Muscle of leg (tissue), 11 donors: Measurements from ENCODE around the gene CEND1. TPM values are rescaled to one million over a fixed set of nuclear protein-coding genes. Genes with fewer than 3 reads are reported as not detected.

Source experiments
- DNase-seq: peaks from one replicate; pipeline ENCODE4 v3.0.0; 2013
- H3K27ac ChIP-seq: one replicate; pipeline ENCODE4 v1.5.1; 2013; ENCODE audit warnings: mild to moderate bottlenecking, low read length, control low read depth
- H3K27me3 ChIP-seq: one replicate; pipeline ENCODE4 v1.6.1; 2013; ENCODE audit warnings: low read length; ENCODE audit not compliant: control insufficient read depth, insufficient read depth
- H3K36me3 ChIP-seq: one replicate; pipeline ENCODE4 v1.6.1; 2013; ENCODE audit warnings: low read length; ENCODE audit not compliant: control insufficient read depth, insufficient read depth
- H3K4me1 ChIP-seq: one replicate; pipeline ENCODE4 v1.6.1; 2013; ENCODE audit warnings: low read length; ENCODE audit not compliant: control insufficient read depth, insufficient read depth
- H3K4me3 ChIP-seq: one replicate; pipeline ENCODE4 v1.5.1; 2013; ENCODE audit warnings: low read length, control low read depth
- H3K9me3 ChIP-seq: replicated peaks from 2 replicates; pipeline ENCODE4 v1.6.1; 2013; ENCODE audit warnings: low read depth, low read length; ENCODE audit not compliant: control insufficient read depth
- WGBS: methylation state at CpG from one replicate; pipeline ENCODE4 v1.1.5; 2013; ENCODE audit warnings: missing lambda C conversion rate; ENCODE audit not compliant: insufficient coverage; 5-methylcytosine and 5-hydroxymethylcytosine counted together
- polyA plus RNA-seq, 8 donors: library from polyadenylated mRNA; unstranded; fragments of 120-200 nt; gene quantifications; one replicate each; pipeline versions ENCODE4 v1.2.1 to v1.2.3, GENCODE V29; 2013; ENCODE audit warnings: inconsistent platforms in 1 of 8, low replicate concordance in 1 of 8; ENCODE audit not compliant: insufficient read length in 8 of 8, insufficient read depth in 1 of 8
- total RNA-seq: library from RNA; stranded (reverse); fragments of 120-200 nt; gene quantifications from one replicate; pipeline ENCODE4 v1.2.4, GENCODE V29; 2013

CEND1 gene
- total and polyA plus RNA-seq, 9 donors: 0.04 to 1.5 (median 0.56) TPM

DNA sequence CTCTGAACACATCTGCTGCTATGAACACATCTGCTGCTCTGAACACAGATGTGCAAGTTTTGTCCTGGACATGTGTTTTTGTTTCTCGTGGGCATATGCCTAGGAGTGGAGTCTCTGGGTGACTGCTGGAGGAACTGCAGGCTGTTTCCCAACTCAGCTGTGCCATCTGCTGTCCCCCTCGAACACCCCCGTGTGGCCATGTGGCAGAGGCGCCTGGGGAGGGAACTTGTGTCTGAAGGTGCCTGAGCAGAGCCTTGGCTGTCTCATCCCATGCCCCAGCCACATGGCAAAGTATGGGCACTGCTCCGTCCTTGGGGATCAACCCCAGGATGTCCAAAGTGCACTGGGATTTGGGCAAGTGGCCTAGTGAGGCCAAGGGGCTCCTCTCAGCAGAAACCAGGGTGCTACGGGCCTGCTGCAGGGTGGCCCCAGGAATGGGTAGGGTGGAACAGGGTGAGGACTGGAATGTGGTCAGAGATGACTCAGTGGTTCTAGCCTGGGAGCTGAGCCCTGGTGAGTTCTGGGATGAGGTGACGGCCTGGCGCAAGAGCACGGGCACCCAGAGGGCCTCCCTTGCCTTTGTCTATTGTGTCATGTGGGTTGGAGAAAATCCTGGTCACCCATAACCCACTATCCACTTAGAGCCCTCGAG is 27.3 kb downstream of the CEND1 start:
- Histone ChIP-seq H3K27me3 (no peaks in the 10 kb centered on the region), H3K27ac (no peak overlapping the region), H3K4me3 (no peak overlapping the region), H3K36me3 (peaks cover 76% of the 10 kb centered on the region), H3K9me3 (no peaks in the 10 kb centered on the region), H3K4me1 (no peaks in the 10 kb centered on the region)
- DNase-seq: no peak
- WGBS: 50% methylated on average over 5 of the region's 10 CpGs

DNA sequence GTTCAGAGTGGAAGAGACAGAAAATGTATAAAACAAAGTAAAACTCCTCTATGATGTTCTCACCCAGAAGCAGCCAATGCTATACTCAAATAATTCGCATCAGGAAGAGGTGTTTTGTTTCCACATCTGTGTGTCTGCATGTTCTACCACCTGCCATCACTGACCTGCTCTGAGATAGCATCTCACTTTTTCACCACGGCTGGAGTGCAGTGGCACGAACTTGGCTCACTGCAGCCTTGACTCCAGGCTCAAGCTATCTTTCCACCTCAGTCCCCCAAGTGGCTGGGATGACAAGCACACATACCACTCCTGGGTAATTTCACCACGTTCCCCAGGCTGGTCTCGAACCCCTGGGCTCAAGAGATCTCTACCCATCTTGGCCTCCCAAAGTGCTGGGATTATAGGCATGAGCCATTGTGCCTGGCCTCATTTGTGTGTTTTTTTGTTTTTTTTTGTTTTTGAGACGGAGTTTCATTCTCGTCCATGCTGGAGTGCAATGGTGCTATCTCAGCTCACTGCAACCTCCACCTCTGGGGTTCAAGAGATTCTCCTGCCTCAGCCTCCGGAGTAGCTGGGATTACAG is 28.3 kb downstream of the CEND1 start:
- DNase-seq: no peak
- no peaks in the 10 kb centered on the region for H3K4me1 ChIP-seq
- no peak overlapping the region for H3K4me3 ChIP-seq
- H3K36me3 ChIP-seq: peaks cover 76% of the 10 kb centered on the region
- 89% methylated on average over 3 of the region's 8 CpGs for WGBS
- H3K27me3 ChIP-seq: no peaks in the 10 kb centered on the region
- H3K27ac ChIP-seq: no peak overlapping the region
- H3K9me3 ChIP-seq: no peaks in the 10 kb centered on the region

DNA sequence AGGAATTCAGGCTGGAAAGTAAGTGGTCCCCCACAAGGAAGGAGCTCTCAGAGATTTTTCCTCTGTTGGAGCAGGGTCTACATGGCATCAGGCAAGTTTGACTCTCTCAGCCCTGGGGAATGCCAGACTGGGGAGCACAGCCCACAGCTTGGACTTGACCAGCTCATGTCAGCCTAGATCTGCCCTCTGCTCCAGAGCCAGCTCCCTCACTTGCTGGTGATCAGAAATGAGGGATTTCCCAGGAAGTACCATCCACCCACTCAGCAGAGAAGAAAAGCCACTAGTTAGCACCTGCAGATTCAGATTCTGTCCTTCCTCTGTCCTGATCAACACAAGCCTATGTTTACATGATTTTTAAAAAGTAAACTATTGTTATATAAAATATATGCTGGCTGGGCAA is 29.7 kb downstream of the CEND1 start:
- Histone ChIP-seq H3K27ac (no peak overlapping the region), H3K4me1 (no peaks in the 10 kb centered on the region), H3K4me3 (no peak overlapping the region), H3K27me3 (no peaks in the 10 kb centered on the region), H3K9me3 (no peaks in the 10 kb centered on the region), H3K36me3 (peaks cover 70% of the 10 kb centered on the region)
- no peak for DNase-seq

DNA sequence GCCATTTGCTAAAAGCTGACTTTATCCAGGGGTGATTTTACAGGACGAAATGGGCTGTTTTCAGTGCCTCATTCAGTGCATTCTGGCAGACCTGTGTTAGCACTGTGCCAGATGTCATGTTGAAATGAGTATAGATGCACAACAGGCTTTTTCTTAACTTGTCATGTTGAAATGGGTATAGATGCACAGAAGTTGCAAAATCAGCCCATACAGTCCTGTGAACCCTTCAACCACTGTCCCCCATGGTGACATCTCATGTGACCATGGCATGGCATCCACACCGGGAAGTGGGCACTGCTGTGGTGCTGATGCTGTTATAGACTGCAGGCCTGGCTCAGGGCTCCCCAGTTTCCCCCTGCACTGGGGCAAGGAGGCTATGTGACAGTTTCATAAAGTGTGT is 40.2 kb downstream of the CEND1 start:
- 40% methylated on average over 1 of the region's 2 CpGs for WGBS
- no peak overlapping the region for H3K27ac ChIP-seq
- DNase-seq: no peak
- no peaks in the 10 kb centered on the region for H3K9me3 ChIP-seq
- H3K4me1 ChIP-seq: peaks cover 17% of the 10 kb centered on the region
- H3K27me3 ChIP-seq: no peaks in the 10 kb centered on the region
- H3K4me3 ChIP-seq: no peak overlapping the region
- H3K36me3 ChIP-seq: no peaks in the 10 kb centered on the region

DNA sequence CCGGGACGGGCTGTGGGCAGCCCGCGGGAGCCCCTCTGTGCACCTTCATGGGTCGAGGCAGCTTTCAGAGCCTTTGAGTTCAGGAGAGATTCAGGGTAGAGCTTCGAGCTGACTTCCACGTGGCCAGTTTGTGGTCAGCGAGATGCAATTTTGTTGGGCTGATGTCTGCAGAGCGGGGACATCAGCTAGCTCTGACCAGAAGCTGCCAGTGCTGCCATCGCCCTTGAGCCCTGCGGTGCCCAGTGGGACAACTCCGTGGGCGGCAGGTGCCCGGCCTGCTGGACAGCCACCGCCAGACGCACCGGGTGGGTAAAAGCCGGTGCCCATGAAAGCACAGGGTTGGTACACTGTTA is 41.9 kb downstream of the CEND1 start:
- DNase-seq: no peak
- H3K27ac ChIP-seq: peak overlapping the region; percentile 7
- WGBS: 5% methylated on average over 15 of the region's 18 CpGs

DNA sequence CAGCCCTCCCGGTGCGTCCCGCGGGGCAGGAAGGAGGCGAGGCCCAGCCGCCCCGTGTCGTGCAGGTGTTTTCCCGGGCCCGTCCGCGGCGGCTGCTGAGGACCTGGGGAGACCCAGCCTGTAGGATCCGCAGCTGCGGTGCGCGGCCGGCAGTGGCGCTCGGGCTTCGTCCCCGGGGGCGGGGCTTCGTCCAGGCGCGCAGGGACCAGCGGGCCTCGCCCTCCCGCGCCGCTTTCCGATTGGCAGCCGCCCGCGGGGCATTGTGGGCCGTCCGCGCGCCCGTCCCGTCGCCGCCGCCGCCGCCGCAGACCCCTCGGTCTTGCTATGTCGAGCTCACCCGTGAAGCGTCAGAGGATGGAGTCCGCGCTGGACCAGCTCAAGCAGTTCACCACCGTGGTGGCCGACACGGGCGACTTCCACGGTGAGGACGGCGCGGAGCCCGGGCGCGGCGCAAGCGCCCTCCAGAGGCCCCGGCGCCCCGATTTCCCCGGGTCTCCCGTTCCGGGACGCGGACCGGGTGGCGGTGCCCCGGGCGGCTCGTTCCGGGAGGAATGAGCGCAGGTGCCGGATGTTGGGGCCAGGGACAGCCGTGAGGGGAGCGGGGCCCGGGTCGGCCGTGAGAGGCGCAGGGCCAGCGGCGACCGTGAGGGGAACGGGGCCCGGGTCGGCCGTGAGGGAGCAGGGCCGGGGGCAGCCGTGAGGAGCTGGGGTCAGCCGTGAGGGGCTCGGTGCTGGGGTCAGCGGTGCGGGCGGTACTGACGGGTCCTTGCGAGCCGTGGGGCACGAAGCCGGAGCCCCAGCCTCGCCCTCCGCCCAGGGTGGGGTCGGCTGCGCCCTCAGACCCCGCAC is 42.5 kb downstream of the CEND1 start, which contains the start of gene TALDO1:
TSS of gene TALDO1 (plus strand) at position 307 of the 849 bp plus-strand sequence. CDS start at position 325, 18 bp downstream.
- DNase-seq: peak; percentile 94
- under 1% methylated on average over 110 of the region's 112 CpGs for WGBS
- Histone ChIP-seq H3K4me1 (peaks cover 17% of the 10 kb centered on the region), H3K4me3 (peak within 1 kb of the TSS; percentile 66), H3K9me3 (no peaks in the 10 kb centered on the region), H3K36me3 (no peaks in the 10 kb centered on the region), H3K27ac (peak within 1 kb of the TSS; percentile 7), H3K27me3 (no peaks in the 10 kb centered on the region)

More for the DNA sequence above, 41.9 kb downstream of the CEND1 start:
- Histone ChIP-seq H3K36me3 (no peaks in the 10 kb centered on the region), H3K4me1 (peaks cover 17% of the 10 kb centered on the region), H3K27me3 (no peaks in the 10 kb centered on the region), H3K4me3 (peak overlapping the region; percentile 66), H3K9me3 (no peaks in the 10 kb centered on the region)

DNA sequence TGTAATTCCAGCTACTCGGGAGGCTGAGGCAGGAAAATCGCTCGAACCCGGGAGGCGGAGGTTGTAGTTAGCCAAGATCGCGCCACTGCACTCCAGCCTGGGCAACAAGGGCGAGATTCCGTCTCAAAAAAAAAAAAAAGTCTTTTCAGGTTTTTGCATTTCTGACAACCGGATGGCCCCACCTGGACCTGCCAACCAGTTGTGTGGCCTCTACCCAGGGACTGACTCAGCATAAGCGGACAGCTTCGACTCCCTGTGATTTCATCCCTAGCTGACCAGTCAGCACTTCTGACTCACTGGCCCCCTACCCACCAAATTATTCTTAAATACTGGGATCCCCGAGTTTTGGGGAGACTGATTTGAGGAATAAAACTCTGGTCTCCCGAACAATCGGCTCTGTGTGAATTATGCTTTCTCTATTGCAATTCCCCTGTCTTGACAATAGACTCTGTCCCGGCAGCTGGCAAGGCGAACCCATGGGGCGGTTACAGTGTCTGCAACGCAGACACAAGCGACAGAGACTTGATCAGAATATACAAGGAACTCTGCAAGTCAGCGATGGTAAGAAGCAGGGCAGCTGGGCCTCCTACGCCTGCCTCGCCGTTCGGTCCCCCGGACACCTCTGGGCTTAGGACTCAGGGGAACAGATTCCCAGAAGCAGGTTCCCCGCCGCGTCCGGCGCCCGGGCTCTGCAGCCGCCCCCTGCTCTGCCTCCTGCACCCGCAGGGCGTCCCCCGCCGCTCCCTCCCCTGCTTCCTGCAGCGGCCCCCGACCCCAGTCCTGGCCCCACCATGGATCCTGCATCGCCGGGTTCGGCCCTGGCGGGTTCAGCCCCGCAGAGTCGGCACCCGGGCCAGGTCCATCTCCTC is 43.4 kb downstream of the CEND1 start:
- no peaks in the 10 kb centered on the region for H3K27me3 ChIP-seq
- H3K27ac ChIP-seq: no peak overlapping the region
- peaks cover 17% of the 10 kb centered on the region for H3K4me1 ChIP-seq
- H3K9me3 ChIP-seq: no peaks in the 10 kb centered on the region
- peak overlapping the region; percentile 66 for H3K4me3 ChIP-seq
- no peaks in the 10 kb centered on the region for H3K36me3 ChIP-seq
- WGBS: 26% methylated on average over 40 of the region's 46 CpGs
- no peak for DNase-seq

DNA sequence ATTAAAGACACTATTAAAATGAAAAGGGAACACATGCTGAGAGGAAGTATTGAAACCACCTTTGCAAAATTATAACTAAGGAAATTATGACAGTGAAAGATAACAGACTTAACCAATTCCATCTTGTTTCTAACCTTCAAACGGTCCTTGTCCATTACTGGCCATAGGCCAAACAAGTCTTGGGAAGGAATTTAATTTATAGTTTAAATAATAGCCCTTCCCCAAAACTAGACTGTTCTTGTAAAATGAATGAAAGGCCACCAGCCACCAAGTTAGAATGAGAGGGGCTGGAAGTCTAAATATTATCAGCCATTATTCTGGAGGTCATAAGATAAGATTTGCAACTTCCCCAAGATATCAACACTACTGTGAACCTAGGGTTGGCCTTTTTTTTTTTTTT is 44.5 kb downstream of the CEND1 start:
- Histone ChIP-seq H3K27ac (no peak overlapping the region), H3K27me3 (no peaks in the 10 kb centered on the region)
- WGBS: no CpG with 5 or more reads among the region's 1 CpG

DNA sequence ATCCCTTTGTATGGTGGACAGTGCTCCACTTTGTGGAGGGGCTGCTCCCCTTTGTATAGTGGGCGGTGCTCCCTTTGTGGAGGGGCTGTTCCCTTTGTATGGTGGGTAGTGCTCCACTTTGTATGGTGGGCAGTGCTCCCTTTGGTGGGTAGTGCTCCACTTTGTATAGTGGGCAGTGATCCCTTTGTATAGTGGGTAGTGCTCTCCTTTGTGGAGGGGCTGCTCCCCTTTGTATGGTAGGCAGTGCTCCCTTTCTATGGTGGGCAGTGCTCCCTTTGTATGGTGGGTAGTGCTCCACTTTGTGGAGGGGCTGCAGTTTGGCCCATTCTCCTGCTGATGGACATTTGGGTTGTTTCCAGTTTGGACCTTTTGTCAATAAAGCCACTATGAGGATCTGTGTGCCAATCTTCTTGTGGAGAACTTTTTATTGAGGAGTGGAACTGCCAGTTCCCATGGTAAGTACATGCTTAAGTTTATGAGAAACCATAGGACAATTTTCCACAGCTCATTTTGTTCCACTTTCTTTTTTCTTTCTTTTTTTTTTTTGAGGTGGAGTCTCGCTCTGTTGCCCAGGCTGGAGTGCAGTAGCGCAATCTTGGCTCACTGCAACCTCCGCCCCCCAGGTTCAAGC is 47.2 kb downstream of the CEND1 start:
- WGBS: 100% methylated on average over 1 of the region's 4 CpGs
- Histone ChIP-seq H3K27ac (no peak overlapping the region), H3K4me1 (peaks cover 4% of the 10 kb centered on the region), H3K9me3 (no peaks in the 10 kb centered on the region), H3K27me3 (peaks cover 4% of the 10 kb centered on the region), H3K36me3 (no peaks in the 10 kb centered on the region), H3K4me3 (no peak overlapping the region)
- no peak for DNase-seq

More for the DNA sequence above, 44.5 kb downstream of the CEND1 start:
- no peaks in the 10 kb centered on the region for H3K9me3 ChIP-seq
- peaks cover 17% of the 10 kb centered on the region for H3K4me1 ChIP-seq
- no peaks in the 10 kb centered on the region for H3K36me3 ChIP-seq
- no peak overlapping the region for H3K4me3 ChIP-seq
- no peak for DNase-seq
